Body of pancreas (tissue), 4 donors: Measurements from ENCODE around the gene NUCB2. TPM values are rescaled to one million over a fixed set of nuclear protein-coding genes. Genes with fewer than 3 reads are reported as not detected.
"Not testable (repeated sequence)": the region's sequence is repeated elsewhere in the genome, so short reads cannot be mapped to it uniquely, and the experiment has no call there.

Source experiments
- ATAC-seq: fragments of 150-250 bp; one replicate; pipeline ENCODE4 v1.9.1; 2016
- DNase-seq, 4 donors: peaks; one replicate each; pipeline ENCODE4 v3.0.0-alpha.2; 2019
- H3K27ac ChIP-seq, 4 donors: fragments of 200-600 bp; sonication (generic); 1 replicate in 3 of 4; 2 replicates in 1 of 4; pipeline versions ENCODE4 v1.5.1 to v1.6.1; 2016 to 2019; ENCODE audit warnings: mild to moderate bottlenecking in 1 of 4, mixed read lengths in 1 of 4, moderate library complexity in 1 of 4
- H3K27me3 ChIP-seq, 2 donors: fragments of 200-600 bp; sonication (generic); one replicate each; pipeline ENCODE4 v1.6.0; 2016; ENCODE audit warnings: mild to moderate bottlenecking in 1 of 2
- H3K36me3 ChIP-seq, 2 donors: fragments of 200-600 bp; sonication (generic); replicated peaks in 1 of 2; 2 replicates each; pipeline ENCODE4 v1.5.1; 2016; ENCODE audit warnings: low read depth in 2 of 2; ENCODE audit not compliant: insufficient read depth in 1 of 2
- H3K4me1 ChIP-seq: fragments of 200-600 bp; sonication (generic); one replicate; pipeline ENCODE4 v1.6.0; 2016
- H3K4me3 ChIP-seq, 2 donors: fragments of 200-600 bp; sonication (generic); 1 replicate in 1 of 2; 2 replicates in 1 of 2; pipeline ENCODE4 v1.5.1; 2016 to 2019
- H3K9me3 ChIP-seq, 3 donors: fragments of 200-600 bp; sonication (generic); 1 replicate in 2 of 3; 2 replicates in 1 of 3; pipeline ENCODE4 v1.5.1; 2016
- POLR2A ChIP-seq, 3 donors: fragments of 450-650 bp; IDR thresholded peaks; one replicate each; pipeline ENCODE4 v1.6.1; 2016; ENCODE audit warnings: antibody characterized with exemption in 3 of 3, mild to moderate bottlenecking in 2 of 3
- WGBS, 2 donors: methylation state at CpG; one replicate each; pipeline ENCODE4 v1.1.5; 2017; 5-methylcytosine and 5-hydroxymethylcytosine counted together
- intact Hi-C: fragments of 100-400 bp; cut with DNase I; formaldehyde crosslinking; loops from one replicate; pipeline ENCODE4 v1.15.1; 2023
- total RNA-seq, 2 donors: library from RNA; depleted of rRNA; stranded (reverse); fragments of >200 nt; gene quantifications; one replicate each; pipeline ENCODE4 v1.1.0, GENCODE V29; 2016
- TF ChIP-seq, protein P1 (sequence below), 7 experiments: fragments of 450-650 bp in 4 of 7; fragments of 200-600 bp in 3 of 7; sonication (generic) in 3 of 7; IDR thresholded peaks; one replicate each; pipeline ENCODE4 v1.5.1; 2016 to 2019; ENCODE audit warnings: antibody characterized with exemption in 7 of 7

NUCB2 gene
- total RNA-seq: 100 to 1,000 TPM; 106 to 156 TPM

DNA sequence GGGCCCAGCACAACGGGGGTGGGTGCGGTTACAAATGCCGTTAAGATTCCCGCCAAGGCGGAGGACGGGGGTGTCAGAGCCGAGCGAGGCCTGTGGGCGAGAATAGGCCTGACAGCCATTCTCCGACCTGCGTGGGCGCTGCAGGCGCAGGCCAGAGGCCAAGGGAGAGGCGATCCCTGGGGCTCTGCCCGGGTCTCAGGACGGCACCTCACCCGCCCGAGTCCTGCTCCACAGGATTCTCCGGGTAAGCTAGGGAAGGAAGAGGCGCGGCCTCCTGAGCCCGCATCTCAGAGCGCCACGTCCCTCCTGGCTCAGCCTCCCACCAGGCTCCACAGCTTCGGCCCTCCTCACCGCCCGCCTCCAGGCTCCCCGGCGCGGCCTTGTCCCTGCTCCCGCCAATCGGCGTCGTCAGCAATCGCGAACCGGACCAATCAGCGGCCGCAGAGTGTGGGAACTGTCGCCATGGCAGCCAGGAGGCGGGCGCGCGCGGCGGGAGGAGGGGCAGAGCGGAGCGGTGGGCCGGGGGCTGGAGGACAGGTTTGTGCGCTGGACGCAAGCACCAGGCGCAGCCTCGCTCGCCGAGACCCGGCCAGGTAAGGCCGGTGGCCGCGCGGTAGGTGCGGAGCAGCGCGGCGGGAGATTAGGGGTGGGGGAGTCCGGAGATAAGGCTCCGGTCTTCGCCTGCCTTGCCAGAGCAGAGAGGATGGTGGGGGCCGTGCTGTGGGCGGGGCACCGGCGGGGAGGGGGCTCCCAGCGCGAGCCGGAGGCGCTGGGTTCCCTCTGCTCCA is at the start of gene NUCB2:
NUCB2 (plus strand) TSS at position 504 of the 788 bp plus-strand sequence. CDS start 18,585 bp downstream, outside the sequence.
- intact Hi-C loops: loop anchor here (10.0 kb wide), 1 partner anchor 62 kb away; no protein-coding TSS in a partner anchor
- peak within 1 kb of the TSS; percentile 47 to 92 for H3K4me3 ChIP-seq
- peaks cover 36% of the 10 kb centered on the region for H3K4me1 ChIP-seq
- 0% methylated on average over 10 to 75 of the region's 75 CpGs for WGBS, 2 donors
- H3K9me3 ChIP-seq: no peaks in the 10 kb centered on the region
- peak; percentile 88 to 95 (median 89) for TF ChIP-seq POLR2A (IDR thresholded peaks at IDR 0.05)
- TF ChIP-seq, protein P1, sequence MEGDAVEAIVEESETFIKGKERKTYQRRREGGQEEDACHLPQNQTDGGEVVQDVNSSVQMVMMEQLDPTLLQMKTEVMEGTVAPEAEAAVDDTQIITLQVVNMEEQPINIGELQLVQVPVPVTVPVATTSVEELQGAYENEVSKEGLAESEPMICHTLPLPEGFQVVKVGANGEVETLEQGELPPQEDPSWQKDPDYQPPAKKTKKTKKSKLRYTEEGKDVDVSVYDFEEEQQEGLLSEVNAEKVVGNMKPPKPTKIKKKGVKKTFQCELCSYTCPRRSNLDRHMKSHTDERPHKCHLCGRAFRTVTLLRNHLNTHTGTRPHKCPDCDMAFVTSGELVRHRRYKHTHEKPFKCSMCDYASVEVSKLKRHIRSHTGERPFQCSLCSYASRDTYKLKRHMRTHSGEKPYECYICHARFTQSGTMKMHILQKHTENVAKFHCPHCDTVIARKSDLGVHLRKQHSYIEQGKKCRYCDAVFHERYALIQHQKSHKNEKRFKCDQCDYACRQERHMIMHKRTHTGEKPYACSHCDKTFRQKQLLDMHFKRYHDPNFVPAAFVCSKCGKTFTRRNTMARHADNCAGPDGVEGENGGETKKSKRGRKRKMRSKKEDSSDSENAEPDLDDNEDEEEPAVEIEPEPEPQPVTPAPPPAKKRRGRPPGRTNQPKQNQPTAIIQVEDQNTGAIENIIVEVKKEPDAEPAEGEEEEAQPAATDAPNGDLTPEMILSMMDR (IDR thresholded peaks at IDR 0.05): no peak
- ATAC-seq (peak; percentile 97), DNase-seq (peak; percentile 97 to 98 (median 98))
- no peaks in the 10 kb centered on the region for H3K36me3 ChIP-seq
- peak within 1 kb of the TSS; percentile 88 to 96 (median 90) for H3K27ac ChIP-seq
- no peaks in the 10 kb centered on the region for H3K27me3 ChIP-seq

DNA sequence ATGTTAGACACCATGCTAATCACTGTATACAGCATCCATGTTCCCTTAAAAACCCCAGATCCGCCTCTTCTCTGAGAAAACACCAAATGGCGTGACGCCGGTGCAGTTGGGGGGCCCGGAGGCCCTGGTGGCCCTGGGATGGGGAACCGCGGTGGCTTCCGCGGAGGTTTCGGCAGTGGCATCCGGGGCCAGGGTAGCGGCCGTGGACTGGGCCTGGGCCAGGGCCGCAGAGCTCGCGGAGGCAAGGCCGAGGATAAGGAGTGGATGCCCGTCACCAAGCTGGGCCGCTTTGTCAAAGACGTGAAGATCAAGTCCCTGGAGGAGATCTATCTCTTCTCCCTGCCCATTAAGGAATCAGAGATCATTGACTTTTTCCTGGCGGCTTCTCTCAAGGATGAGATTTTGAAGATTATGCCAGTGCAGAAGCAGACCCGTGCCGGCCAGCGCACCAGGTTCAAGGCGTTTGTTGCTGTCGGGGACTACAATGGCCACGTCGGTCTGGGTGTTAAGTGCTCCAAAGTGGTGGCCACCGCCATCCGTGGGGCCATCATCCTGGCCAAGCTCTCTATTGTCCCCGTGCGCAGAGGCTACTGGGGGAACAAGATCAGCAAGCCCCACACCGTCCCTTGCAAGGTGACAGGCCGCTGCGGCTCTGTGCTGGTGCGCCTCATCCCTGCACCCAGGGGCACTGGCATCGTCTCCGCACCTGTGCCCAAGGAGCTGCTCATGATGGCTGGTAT is 48.2 kb upstream of the NUCB2 start:
- not testable (repeated sequence) for H3K9me3 ChIP-seq, DNase-seq, ATAC-seq, H3K36me3 ChIP-seq, H3K4me1 ChIP-seq, H3K27ac ChIP-seq, H3K27me3 ChIP-seq, H3K4me3 ChIP-seq
- intact Hi-C loops: loop anchor here (5.0 kb wide), 1 partner anchor 274 kb away; no protein-coding TSS in a partner anchor
- WGBS, 2 donors: 94 to 95% methylated on average over 13 to 36 of the region's 38 CpGs

DNA sequence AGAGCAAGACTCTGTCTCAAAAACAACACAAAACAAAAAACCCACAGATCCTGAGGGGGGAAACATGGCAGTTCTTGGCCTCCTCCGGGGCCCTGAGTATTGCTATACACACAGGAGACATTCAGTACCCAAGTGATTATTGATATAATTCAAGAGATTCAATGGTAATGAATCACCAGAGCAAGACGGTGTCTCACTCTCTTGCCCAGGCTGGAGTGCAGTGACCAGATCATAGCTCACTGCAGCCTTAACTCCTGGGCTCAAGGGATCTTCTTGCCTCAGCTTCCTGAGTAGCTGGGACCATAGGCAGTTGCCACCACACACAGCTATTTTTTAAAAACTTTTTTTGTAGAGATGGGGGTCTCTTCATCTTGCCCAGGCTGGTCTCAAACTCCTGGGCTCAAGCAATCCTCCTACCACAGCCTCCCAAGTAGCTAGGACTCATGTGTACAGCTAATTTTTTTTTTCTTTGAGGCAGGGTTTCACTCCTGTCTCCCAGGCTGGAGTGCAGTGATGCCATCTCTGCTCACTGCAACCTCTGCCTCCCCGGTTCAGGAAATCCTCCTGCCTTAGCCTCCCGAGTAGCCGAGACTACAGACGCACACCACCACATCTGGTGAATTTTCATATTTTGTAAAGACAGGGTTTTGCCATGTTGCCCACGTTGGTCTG is 46.9 kb upstream of the NUCB2 start:
- intact Hi-C loops: loop anchor here (5.0 kb wide), 1 partner anchor 273 kb away; no protein-coding TSS in a partner anchor
- no peak for ATAC-seq
- H3K36me3 ChIP-seq: no peaks in the 10 kb centered on the region
- no peak for DNase-seq
- H3K4me1 ChIP-seq: no peaks in the 10 kb centered on the region
- no peaks in the 10 kb centered on the region for H3K9me3 ChIP-seq
- WGBS, 2 donors: 68 to 80% methylated on average over 7 of the region's 7 CpGs
- no peak overlapping the region for H3K27ac ChIP-seq
- H3K4me3 ChIP-seq: no peak overlapping the region
- no peak for TF ChIP-seq POLR2A (IDR thresholded peaks at IDR 0.05)
- TF ChIP-seq, protein P1 (IDR thresholded peaks at IDR 0.05): no peak
- H3K27me3 ChIP-seq: no peaks in the 10 kb centered on the region

DNA sequence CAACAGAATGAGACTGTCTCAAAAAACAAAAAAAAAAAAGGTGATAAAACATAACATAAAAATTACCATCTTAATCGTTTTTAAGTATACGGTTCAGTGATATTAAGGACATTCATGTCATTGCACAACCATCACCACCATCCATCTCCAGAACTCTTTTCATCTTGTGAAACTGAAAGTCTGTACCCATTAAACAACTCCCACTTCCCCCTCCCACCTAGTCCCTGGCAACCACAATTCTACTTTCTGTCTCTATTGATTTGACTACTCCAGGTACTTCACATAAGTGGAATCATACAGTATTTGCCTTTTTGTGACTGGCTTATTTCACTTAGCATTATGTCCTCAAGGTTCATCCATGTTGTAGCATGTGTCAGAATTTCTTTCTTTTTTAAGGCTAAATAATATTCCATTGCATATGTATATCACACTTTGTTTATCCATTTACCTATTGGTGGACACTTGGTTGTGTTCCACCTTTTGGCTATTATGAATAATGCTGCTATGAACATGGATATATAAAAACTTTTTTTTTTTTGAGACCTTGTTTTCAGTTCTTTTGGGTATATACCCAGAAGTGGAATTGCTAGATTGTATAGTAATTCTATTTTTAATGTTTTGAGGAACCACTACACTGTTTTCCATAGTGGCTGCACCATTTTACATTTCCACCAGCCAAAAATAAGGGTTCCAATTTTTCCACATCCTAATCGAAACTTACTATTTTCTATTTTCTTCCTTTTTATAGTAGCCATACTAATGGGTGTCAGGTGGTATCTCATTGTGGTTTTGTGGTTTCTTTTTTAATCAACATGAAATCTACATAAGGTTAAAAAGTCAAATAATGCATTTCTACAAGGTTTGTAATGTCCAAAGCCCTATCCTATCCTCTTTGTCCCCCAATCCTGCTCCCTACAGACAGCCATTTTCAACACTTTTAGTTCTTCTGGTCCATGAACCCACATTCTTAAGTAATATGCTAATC is 45.4 kb upstream of the NUCB2 start:
- DNase-seq (no peak), ATAC-seq (no peak)
- intact Hi-C loops: no loop called here
- Histone ChIP-seq H3K4me3 (no peak overlapping the region), H3K27me3 (no peaks in the 10 kb centered on the region), H3K36me3 (no peaks in the 10 kb centered on the region), H3K27ac (no peak overlapping the region), H3K4me1 (no peaks in the 10 kb centered on the region), H3K9me3 (no peaks in the 10 kb centered on the region)
- 50 to 52% methylated on average over 3 of the region's 3 CpGs for WGBS, 2 donors
- TF ChIP-seq, protein P1 (IDR thresholded peaks at IDR 0.05): no peak
- no peak for TF ChIP-seq POLR2A (IDR thresholded peaks at IDR 0.05)
